ENCODE results near the gene ZBTB20. TPM values are rescaled to one million over a fixed set of nuclear protein-coding genes. Genes with fewer than 3 reads are reported as not detected.

ZBTB20 gene
- total and polyA plus RNA-seq, 12 donors: 2.8 to 167 (median 108) TPM

- Histone ChIP-seq H3K4me1 (replicated peaks in 1 of 2) (peaks cover 6 to 26% of the 10 kb centered on the region in 2 donors), H3K36me3 (replicated peaks in 1 of 2) (no peaks in the 10 kb centered on the region), H3K4me3 (no peak overlapping the region), H3K9me3 (replicated peaks in 1 of 3) (no peaks in the 10 kb centered on the region), H3K27ac (no peak overlapping the region), H3K27me3 (no peaks in the 10 kb centered on the region)
- intact Hi-C loops (cut with DNase I): no loop called here
- TF ChIP-seq CTCF (IDR thresholded peaks at IDR 0.05) (no peak), POLR2A (IDR thresholded peaks at IDR 0.05) (no peak)
- no peak for DNase-seq
- 77 to 82% (median 81%) methylated on average over 4 of the region's 4 CpGs for WGBS, 4 donors
Measured at GRCh38 chr3:114333180-114333922, 813.7 kb downstream of the ZBTB20 start.

DNA sequence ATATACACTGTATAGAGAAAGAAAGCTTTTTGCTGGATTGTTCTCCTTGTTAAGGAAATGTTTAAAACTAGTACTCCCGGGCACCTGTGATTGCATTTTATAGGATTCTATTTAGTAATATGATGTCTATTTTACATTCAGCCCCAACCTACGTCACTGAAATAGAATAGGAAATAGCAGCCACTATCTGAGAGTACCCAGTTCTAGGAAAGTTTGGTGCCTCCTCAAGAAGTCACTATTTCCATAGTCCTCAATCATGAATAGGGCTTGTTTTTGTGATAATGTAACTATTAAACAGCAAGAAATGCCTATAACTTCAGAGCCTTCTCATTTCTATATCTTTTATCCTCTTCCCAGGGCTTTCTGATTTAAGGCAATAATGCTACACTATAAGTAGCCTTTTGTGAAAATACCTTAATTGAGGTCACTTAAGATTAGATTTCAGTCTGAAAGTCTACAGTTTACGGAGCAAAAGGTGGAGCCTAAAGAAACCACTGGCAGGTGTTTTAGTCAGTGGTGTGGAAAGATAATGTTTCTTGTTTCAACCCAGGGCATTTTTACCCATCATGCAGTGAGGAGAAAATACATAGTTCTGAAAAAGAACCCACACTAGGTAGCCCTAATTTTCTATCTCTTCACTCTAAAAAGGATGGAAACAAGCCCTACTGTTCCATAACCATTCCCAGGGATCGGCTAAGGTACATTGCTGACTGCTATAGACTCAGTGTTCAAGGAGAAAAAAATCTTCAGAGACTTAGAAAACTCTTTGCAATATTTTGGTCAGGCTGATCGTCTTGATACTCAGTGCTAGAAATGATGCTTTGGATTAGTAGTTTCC is 814.5 kb downstream of the ZBTB20 start:
- WGBS, 4 donors: 90 to 94% (median 92%) methylated on average over 5 of the region's 5 CpGs

DNA sequence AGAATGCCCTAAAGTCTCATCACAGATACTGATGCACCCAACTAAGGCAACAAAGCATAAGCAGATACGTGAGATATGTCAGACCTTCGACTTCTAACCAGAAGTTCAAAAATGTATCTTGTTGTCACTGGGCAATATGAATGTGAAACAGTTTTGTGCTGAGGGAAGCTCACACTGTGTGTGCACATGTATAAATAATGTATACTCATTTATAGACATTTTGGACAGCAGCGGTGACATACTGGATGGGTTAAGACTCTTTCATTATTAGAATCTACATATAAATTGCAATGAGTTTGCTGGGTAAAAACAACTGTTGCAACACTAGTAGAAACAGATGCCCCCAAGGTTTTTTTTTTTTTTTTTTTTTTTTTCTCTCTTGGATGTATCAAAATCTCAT is 815.4 kb downstream of the ZBTB20 start:
- no peaks in the 10 kb centered on the region for H3K36me3 ChIP-seq (replicated peaks in 1 of 2)
- DNase-seq: no peak
- H3K9me3 ChIP-seq (replicated peaks in 1 of 3): no peaks in the 10 kb centered on the region
- no peak overlapping the region for H3K27ac ChIP-seq
- TF ChIP-seq POLR2A (IDR thresholded peaks at IDR 0.05) (no peak), CTCF (IDR thresholded peaks at IDR 0.05) (no peak)
- 92 to 98% (median 98%) methylated on average over 3 of the region's 3 CpGs for WGBS, 4 donors
- H3K27me3 ChIP-seq: no peaks in the 10 kb centered on the region
- intact Hi-C loops (cut with DNase I): no loop called here
- peaks cover 6 to 27% of the 10 kb centered on the region in 2 donors for H3K4me1 ChIP-seq (replicated peaks in 1 of 2)
- no peak overlapping the region for H3K4me3 ChIP-seq

More for the DNA sequence above, 814.5 kb downstream of the ZBTB20 start:
- no peaks in the 10 kb centered on the region for H3K27me3 ChIP-seq
- H3K36me3 ChIP-seq (replicated peaks in 1 of 2): no peaks in the 10 kb centered on the region
- H3K27ac ChIP-seq: no peak overlapping the region
- H3K9me3 ChIP-seq (replicated peaks in 1 of 3): no peaks in the 10 kb centered on the region
- DNase-seq: no peak
- no peak overlapping the region for H3K4me3 ChIP-seq
- no peak for TF ChIP-seq POLR2A (IDR thresholded peaks at IDR 0.05)
- TF ChIP-seq CTCF (IDR thresholded peaks at IDR 0.05): no peak
- peaks cover 6 to 27% of the 10 kb centered on the region in 2 donors for H3K4me1 ChIP-seq (replicated peaks in 1 of 2)
- intact Hi-C loops (cut with DNase I): no loop called here

GRCh38 chr3:114331007-114331406 is 816.1 kb downstream of the ZBTB20 start:
- Histone ChIP-seq H3K27ac (no peak overlapping the region), H3K27me3 (no peaks in the 10 kb centered on the region), H3K4me1 (replicated peaks in 1 of 2) (peaks cover 6 to 26% of the 10 kb centered on the region in 2 donors), H3K9me3 (replicated peaks in 1 of 3) (no peaks in the 10 kb centered on the region), H3K4me3 (no peak overlapping the region), H3K36me3 (replicated peaks in 1 of 2) (no peaks in the 10 kb centered on the region)
- TF ChIP-seq CTCF (IDR thresholded peaks at IDR 0.05): no peak
- TF ChIP-seq POLR2A (IDR thresholded peaks at IDR 0.05): no peak
- intact Hi-C loops (cut with DNase I): no loop called here
- no peak for DNase-seq
- WGBS, 4 donors: 93 to 96% (median 95%) methylated on average over 2 of the region's 2 CpGs
